ENCODE results near the gene PARD3. TPM values are rescaled to one million over a fixed set of nuclear protein-coding genes. Genes with fewer than 3 reads are reported as not detected.

PARD3 gene
- total RNA-seq, 3 donors from 2014 or later (not counting 1 experiment from before 2014, with no cell fraction given): 0.14 to 0.49 (median 0.38) TPM

GRCh38 chr10:34628174-34628796 is 186.8 kb downstream of the PARD3 start:
- H3K9me3 ChIP-seq (ENCODE audit: control insufficient read depth, insufficient read depth, low read length): no peaks in the 10 kb centered on the region
- H3K9me3 Mint-ChIP-seq: no peaks in the 10 kb centered on the region
- no peaks in the 10 kb centered on the region for H3K4me1 ChIP-seq (ENCODE audit: control insufficient read depth, insufficient read depth, low read length)
- H3K27me3 Mint-ChIP-seq (ENCODE audit: low read depth in 2 of 2): peaks cover 0 to 3% of the 10 kb centered on the region in 2 donors
- no peak overlapping the region for H3K27ac Mint-ChIP-seq
- no peaks in the 10 kb centered on the region for H3K36me3 ChIP-seq (ENCODE audit: control insufficient read depth, insufficient read depth, low read length)
- DNase-seq (no peak), ATAC-seq (no peak)
- no peaks in the 10 kb centered on the region for H3K27me3 ChIP-seq (ENCODE audit: control insufficient read depth, insufficient read depth, low read length)
- intact Hi-C loops (cut with micrococcal nuclease): no loop called here
- no peak overlapping the region for H3K4me3 ChIP-seq (ENCODE audit: low read length)
- H3K36me3 Mint-ChIP-seq: no peaks in the 10 kb centered on the region
- 87% methylated on average over 8 of the region's 8 CpGs for WGBS (ENCODE audit: insufficient coverage)
- H3K4me1 Mint-ChIP-seq: no peaks in the 10 kb centered on the region
- TF ChIP-seq CTCF (IDR thresholded peaks at IDR 0.05): no peak
- H3K27ac ChIP-seq (ENCODE audit: low read length): no peak overlapping the region
- H3K4me3 Mint-ChIP-seq: no peak overlapping the region

DNA sequence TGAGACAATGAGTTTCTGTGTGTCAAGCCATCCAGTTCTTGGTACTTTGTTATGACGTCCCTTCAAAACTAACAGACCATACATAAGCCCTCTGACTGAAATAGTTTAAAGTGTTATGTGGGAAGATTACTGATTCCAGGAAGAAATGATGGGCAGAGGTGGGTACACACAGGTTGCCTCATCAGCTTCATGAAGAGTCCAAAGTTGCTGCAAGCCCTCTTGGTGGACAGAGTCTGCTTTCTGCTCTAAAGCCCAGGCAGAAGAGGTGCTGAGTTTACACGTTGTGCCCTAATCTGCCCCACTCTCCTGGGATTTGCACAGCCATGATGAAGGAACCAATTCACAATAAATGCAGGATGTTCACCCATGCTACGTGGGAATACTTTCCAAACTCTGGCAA is 187.4 kb downstream of the PARD3 start:
- WGBS (ENCODE audit: insufficient coverage): 71% methylated on average over 2 of the region's 3 CpGs
- H3K9me3 ChIP-seq (ENCODE audit: control insufficient read depth, insufficient read depth, low read length): no peaks in the 10 kb centered on the region
- H3K9me3 Mint-ChIP-seq: no peaks in the 10 kb centered on the region
- H3K4me3 ChIP-seq (ENCODE audit: low read length): no peak overlapping the region
- H3K4me1 ChIP-seq (ENCODE audit: control insufficient read depth, insufficient read depth, low read length): no peaks in the 10 kb centered on the region
- no peak overlapping the region for H3K27ac Mint-ChIP-seq
- DNase-seq: no peak
- no peak for TF ChIP-seq CTCF (IDR thresholded peaks at IDR 0.05)
- no peaks in the 10 kb centered on the region for H3K4me1 Mint-ChIP-seq
- H3K36me3 Mint-ChIP-seq: no peaks in the 10 kb centered on the region
- H3K36me3 ChIP-seq (ENCODE audit: control insufficient read depth, insufficient read depth, low read length): no peaks in the 10 kb centered on the region
- peaks cover 0 to 3% of the 10 kb centered on the region in 2 donors for H3K27me3 Mint-ChIP-seq (ENCODE audit: low read depth in 2 of 2)
- intact Hi-C loops (cut with micrococcal nuclease): no loop called here
- no peak for ATAC-seq
- no peaks in the 10 kb centered on the region for H3K27me3 ChIP-seq (ENCODE audit: control insufficient read depth, insufficient read depth, low read length)
- H3K4me3 Mint-ChIP-seq: no peak overlapping the region
- H3K27ac ChIP-seq (ENCODE audit: low read length): no peak overlapping the region

DNA sequence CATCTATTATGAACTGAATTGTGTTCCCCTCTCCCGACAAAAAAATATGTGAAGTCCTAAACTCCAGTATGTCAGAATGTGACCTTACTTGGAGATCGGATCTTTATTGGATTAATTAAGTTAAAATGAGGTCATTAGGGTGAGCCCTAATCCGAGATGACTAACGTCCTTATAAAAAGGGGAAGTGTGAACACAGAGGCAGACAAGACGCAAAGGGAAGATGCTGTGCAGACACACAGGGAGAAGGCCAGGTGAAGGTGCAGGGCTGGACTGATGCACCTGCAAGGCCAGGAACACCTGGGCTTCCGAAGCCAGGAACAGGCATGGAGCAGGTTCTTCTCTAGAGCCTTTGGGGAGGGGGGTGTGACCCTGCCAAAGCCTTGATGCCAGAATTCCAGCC is 187.8 kb downstream of the PARD3 start:
- ATAC-seq (no peak), DNase-seq (no peak)
- TF ChIP-seq CTCF (IDR thresholded peaks at IDR 0.05): no peak
- Histone ChIP-seq H3K36me3 (ENCODE audit: control insufficient read depth, insufficient read depth, low read length) (no peaks in the 10 kb centered on the region), H3K4me1 (ENCODE audit: control insufficient read depth, insufficient read depth, low read length) (no peaks in the 10 kb centered on the region), H3K9me3 (ENCODE audit: control insufficient read depth, insufficient read depth, low read length) (no peaks in the 10 kb centered on the region), H3K27me3 (ENCODE audit: control insufficient read depth, insufficient read depth, low read length) (no peaks in the 10 kb centered on the region), H3K27ac (ENCODE audit: low read length) (no peak overlapping the region), H3K4me3 (ENCODE audit: low read length) (no peak overlapping the region)
- Mint-ChIP-seq H3K27ac (no peak overlapping the region), H3K4me1 (no peaks in the 10 kb centered on the region), H3K27me3 (ENCODE audit: low read depth in 2 of 2) (peaks cover 0 to 2% of the 10 kb centered on the region in 2 donors), H3K36me3 (no peaks in the 10 kb centered on the region), H3K4me3 (no peak overlapping the region), H3K9me3 (no peaks in the 10 kb centered on the region)
- intact Hi-C loops (cut with micrococcal nuclease): no loop called here
- WGBS (ENCODE audit: insufficient coverage): 68% methylated on average over 6 of the region's 6 CpGs
